Thymus (tissue), 11 donors: ENCODE measurements around the gene PPM1F. TPM values are rescaled to one million over a fixed set of nuclear protein-coding genes. Genes with fewer than 3 reads are reported as not detected.
"Not testable (repeated sequence)": the region's sequence is repeated elsewhere in the genome, so short reads cannot be mapped to it uniquely, and the experiment has no call there.

Source experiments
- DNase-seq, 9 donors: peaks; one replicate each; pipeline ENCODE4 v3.0.0-alpha.2; 2013; ENCODE audit warnings: low spot score in 9 of 9, low read depth in 6 of 9, missing footprints in 1 of 9
- H3K27ac ChIP-seq, 2 donors: one replicate each; pipeline ENCODE4 v1.5.1; 2013; ENCODE audit warnings: control low read depth in 1 of 2, low read depth in 1 of 2, low read length in 1 of 2, mild to moderate bottlenecking in 1 of 2, moderate library complexity in 1 of 2
- H3K27me3 ChIP-seq, 2 donors: one replicate each; pipeline ENCODE4 v1.5.1; 2013; ENCODE audit warnings: low read length in 1 of 2; ENCODE audit not compliant: control insufficient read depth in 2 of 2, insufficient read depth in 1 of 2
- H3K36me3 ChIP-seq, 2 donors: one replicate each; pipeline ENCODE4 v1.5.1; 2013; ENCODE audit warnings: low read length in 1 of 2, mild to moderate bottlenecking in 1 of 2, moderate library complexity in 1 of 2; ENCODE audit not compliant: control insufficient read depth in 2 of 2, insufficient read depth in 2 of 2
- H3K4me1 ChIP-seq, 2 donors: one replicate each; pipeline ENCODE4 v1.5.1; 2013; ENCODE audit warnings: low read length in 2 of 2; ENCODE audit not compliant: control insufficient read depth in 2 of 2, insufficient read depth in 2 of 2
- H3K4me3 ChIP-seq, 2 donors: one replicate each; pipeline ENCODE4 v1.5.1; 2013; ENCODE audit warnings: low read length in 2 of 2, control low read depth in 1 of 2, mild to moderate bottlenecking in 1 of 2
- H3K9me3 ChIP-seq, 2 donors: one replicate each; pipeline ENCODE4 v1.5.1; 2013; ENCODE audit warnings: low read length in 1 of 2, mild to moderate bottlenecking in 1 of 2; ENCODE audit not compliant: control insufficient read depth in 2 of 2, insufficient read depth in 1 of 2
- WGBS: extraction: QIAGEN DNeasy Blood & Tissue Kit; methylation state at CpG from one replicate; pipeline ENCODE4 v1.1.7; 2013; 5-methylcytosine and 5-hydroxymethylcytosine counted together
- polyA plus RNA-seq: library from polyadenylated mRNA; stranded (reverse); fragments of 200-250 nt; gene quantifications from one replicate; pipeline ENCODE4 v1.2.3, GENCODE V29; 2013
- total RNA-seq: library from RNA; stranded (reverse); fragments of 120-200 nt; gene quantifications from one replicate; pipeline ENCODE4 v1.2.4, GENCODE V29; 2013
- donor health status: healthy.

PPM1F gene
- total and polyA plus RNA-seq, 2 donors: 10.5 to 13.0 TPM

GRCh38 chr22:21876486-21877176 lies 76.0 kb downstream of the PPM1F start:
- Histone ChIP-seq H3K9me3 (no peaks in the 10 kb centered on the region), H3K4me3 (no peak overlapping the region), H3K27me3 (no peaks in the 10 kb centered on the region), H3K36me3 (no peaks in the 10 kb centered on the region), H3K4me1 (no peaks in the 10 kb centered on the region), H3K27ac (no peak overlapping the region)
- WGBS: 53% methylated on average over 4 of the region's 4 CpGs
- no peak for DNase-seq

- not testable (repeated sequence) for H3K4me3 ChIP-seq, H3K36me3 ChIP-seq, H3K9me3 ChIP-seq, H3K27me3 ChIP-seq, H3K4me1 ChIP-seq, DNase-seq, H3K27ac ChIP-seq
- 96% methylated on average over 4 of the region's 4 CpGs for WGBS
Measured at GRCh38 chr22:21874953-21875352, 77.7 kb downstream of the PPM1F start.

- 98% methylated on average over 7 of the region's 7 CpGs for WGBS
- Histone ChIP-seq H3K4me3 (no peak overlapping the region), H3K4me1 (no peaks in the 10 kb centered on the region), H3K36me3 (no peaks in the 10 kb centered on the region), H3K27me3 (no peaks in the 10 kb centered on the region), H3K27ac (no peak overlapping the region), H3K9me3 (no peaks in the 10 kb centered on the region)
- no peak for DNase-seq
Measured at GRCh38 chr22:21873619-21874018, 79.0 kb downstream of the PPM1F start.

DNA sequence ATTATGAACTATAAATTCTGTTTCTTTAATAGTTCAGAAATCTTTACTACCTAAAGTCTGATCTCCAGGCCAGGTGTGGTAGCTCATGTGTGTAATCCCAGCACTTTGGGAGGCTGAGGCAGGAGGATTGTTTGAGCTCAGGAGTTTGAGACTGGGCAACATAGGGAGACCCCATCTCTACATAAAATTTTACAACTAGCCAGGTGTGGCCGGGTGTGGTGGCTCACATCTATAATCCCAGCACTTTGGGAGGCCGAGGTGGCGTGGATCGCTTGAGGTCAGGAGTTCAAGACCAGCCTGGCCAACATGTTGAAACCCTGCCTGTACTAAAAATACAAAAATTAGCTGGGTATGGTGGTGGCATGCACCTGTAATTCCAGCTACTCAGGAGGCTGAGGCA lies 79.9 kb downstream of the PPM1F start:
- not testable (repeated sequence) for DNase-seq, H3K9me3 ChIP-seq, H3K27me3 ChIP-seq, H3K36me3 ChIP-seq, H3K4me3 ChIP-seq, H3K4me1 ChIP-seq, H3K27ac ChIP-seq
- WGBS: 97% methylated on average over 4 of the region's 4 CpGs

Other genes with a start within 250 kb of the PPM1F start
- gene YPEL1, start 217.1 kb downstream of the PPM1F start, total RNA-seq: 9.1 TPM
- gene YPEL1, start 217.1 kb downstream of the PPM1F start, polyA plus RNA-seq: 14.2 TPM
- 71.1 TPM for gene MAPK1, start 85.2 kb downstream of the PPM1F start, total RNA-seq
- 22.2 TPM for gene MAPK1, start 85.2 kb downstream of the PPM1F start, polyA plus RNA-seq
- 17.4 TPM for gene TOP3B, start 29.9 kb upstream of the PPM1F start, total RNA-seq
- gene TOP3B, start 29.9 kb upstream of the PPM1F start, polyA plus RNA-seq: 18.4 TPM